BJ (cell line): ENCODE results near the gene PRKG1. TPM values are rescaled to one million over a fixed set of nuclear protein-coding genes. Genes with fewer than 3 reads are reported as not detected.

Source experiments
- CTCF ChIA-PET: fragments of 350-600 bp; formaldehyde crosslinking; extraction: SDS; loops from one replicate; lab custom pipeline; 2021; ENCODE audit warnings: antibody characterized with exemption, inconsistent platforms; lab: Yijun Ruan, JAX
- POLR2A ChIA-PET: fragments of 300-600 bp; sonication (Branson Sonifier 250); formaldehyde crosslinking; extraction: SDS; loops from one replicate; lab custom pipeline; 2021; ENCODE audit warnings: antibody characterized with exemption; lab: Charles Lee
- DNase-seq: peaks from one replicate; pipeline ENCODE4 v3.0.0-alpha.2; 2011; ENCODE audit warnings: low read depth
- H3K27me3 ChIP-seq: 2 replicates; pipeline ENCODE4 v1.6.0; 2011; ENCODE audit warnings: low read length; ENCODE audit not compliant: control insufficient read depth, insufficient read depth
- H3K36me3 ChIP-seq: 2 replicates; pipeline ENCODE4 v1.5.1; 2011; ENCODE audit warnings: low read length; ENCODE audit not compliant: control insufficient read depth, insufficient read depth
- H3K4me3 ChIP-seq: 2 replicates; pipeline ENCODE4 v1.5.1; 2011; ENCODE audit warnings: low read depth, mild to moderate bottlenecking, control low read depth, low read length
- polyA plus RNA-seq: library from polyadenylated mRNA; depleted of rRNA; stranded (reverse); fragments of >200 nt; gene quantifications from 2 replicates; pipeline ENCODE4 v1.2.3, GENCODE V29; 2011
- TF ChIP-seq, protein P1 (sequence below): IDR thresholded peaks from 2 replicates; pipeline ENCODE4 v1.5.1; 2011; ENCODE audit warnings: low read depth, mild to moderate bottlenecking, control low read depth, inconsistent platforms, low read length, moderate library complexity; ENCODE audit not compliant: insufficient read depth

The PRKG1 gene
- polyA plus RNA-seq, 1 experiment = 9.7 TPM

DNA sequence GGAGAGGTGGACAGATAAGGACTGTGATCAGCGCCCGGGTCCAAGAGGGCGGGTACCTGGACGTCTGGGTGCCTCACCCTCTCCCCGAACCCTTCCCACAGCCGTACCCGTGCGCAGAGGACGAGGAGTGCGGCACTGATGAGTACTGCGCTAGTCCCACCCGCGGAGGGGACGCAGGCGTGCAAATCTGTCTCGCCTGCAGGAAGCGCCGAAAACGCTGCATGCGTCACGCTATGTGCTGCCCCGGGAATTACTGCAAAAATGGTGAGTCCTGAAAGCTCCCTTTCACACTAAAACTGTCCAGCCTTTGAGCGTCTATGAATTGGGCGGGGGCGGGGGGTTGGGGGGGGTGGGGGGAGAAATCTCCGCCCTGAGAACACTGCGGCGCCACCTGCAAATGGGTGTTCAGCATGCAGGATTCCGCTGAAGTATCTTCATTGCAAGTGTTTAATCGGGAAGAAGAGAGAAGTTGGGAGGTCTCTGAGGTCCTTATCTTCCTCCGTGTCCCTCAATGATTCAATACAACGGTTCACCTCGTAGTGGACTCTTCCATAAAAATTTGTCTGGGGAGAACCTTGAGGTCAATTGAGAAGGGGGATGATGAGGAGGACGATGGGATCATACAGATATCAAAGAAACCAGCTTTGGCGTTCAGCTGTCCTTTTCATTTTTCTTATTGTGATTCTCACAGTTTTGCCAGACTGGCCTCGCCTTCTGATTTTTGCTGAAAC is 1240.7 kb downstream of the PRKG1 start:
- TF ChIP-seq, protein P1, sequence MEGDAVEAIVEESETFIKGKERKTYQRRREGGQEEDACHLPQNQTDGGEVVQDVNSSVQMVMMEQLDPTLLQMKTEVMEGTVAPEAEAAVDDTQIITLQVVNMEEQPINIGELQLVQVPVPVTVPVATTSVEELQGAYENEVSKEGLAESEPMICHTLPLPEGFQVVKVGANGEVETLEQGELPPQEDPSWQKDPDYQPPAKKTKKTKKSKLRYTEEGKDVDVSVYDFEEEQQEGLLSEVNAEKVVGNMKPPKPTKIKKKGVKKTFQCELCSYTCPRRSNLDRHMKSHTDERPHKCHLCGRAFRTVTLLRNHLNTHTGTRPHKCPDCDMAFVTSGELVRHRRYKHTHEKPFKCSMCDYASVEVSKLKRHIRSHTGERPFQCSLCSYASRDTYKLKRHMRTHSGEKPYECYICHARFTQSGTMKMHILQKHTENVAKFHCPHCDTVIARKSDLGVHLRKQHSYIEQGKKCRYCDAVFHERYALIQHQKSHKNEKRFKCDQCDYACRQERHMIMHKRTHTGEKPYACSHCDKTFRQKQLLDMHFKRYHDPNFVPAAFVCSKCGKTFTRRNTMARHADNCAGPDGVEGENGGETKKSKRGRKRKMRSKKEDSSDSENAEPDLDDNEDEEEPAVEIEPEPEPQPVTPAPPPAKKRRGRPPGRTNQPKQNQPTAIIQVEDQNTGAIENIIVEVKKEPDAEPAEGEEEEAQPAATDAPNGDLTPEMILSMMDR = no peak
- peaks cover 6% of the 10 kb centered on the region for H3K36me3 ChIP-seq
- ChIA-PET POLR2A (interaction anchor here (0.6 to 2.6 kb wide), 4 partner anchors 151 to 311 kb away, joined by 4 to 20 read pairs (median 12); no protein-coding TSS in a partner anchor), CTCF (interaction anchor here (1.2 to 4.5 kb wide), 5 partner anchors 13 to 202 kb away, joined by 4 to 76 read pairs (median 9); no protein-coding TSS in a partner anchor)
- H3K27me3 ChIP-seq = no peaks in the 10 kb centered on the region
- no peak for DNase-seq
- peak overlapping the region; percentile 97 for H3K4me3 ChIP-seq

DNA sequence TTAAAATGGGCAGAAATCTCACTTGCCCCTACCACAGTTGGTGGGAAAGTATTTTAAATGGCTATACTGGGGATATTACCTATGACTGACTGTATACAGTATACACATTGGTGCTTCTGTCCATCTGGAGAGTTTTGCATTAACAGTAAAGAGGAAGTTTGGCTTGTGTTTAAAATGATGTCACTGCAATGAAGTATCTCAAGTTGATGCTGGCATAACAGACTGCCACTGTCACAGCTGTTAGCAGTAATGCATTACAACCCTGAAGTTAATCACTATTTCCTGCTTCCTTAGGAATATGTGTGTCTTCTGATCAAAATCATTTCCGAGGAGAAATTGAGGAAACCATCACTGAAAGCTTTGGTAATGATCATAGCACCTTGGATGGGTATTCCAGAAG is 1241.7 kb downstream of the PRKG1 start:
- CTCF ChIA-PET = interaction anchor here (0.6 to 4.5 kb wide), 3 partner anchors 172 to 198 kb away, joined by 3 to 76 read pairs (median 10); no protein-coding TSS in a partner anchor
- peak overlapping the region; percentile 97 for H3K4me3 ChIP-seq
- POLR2A ChIA-PET = interaction anchor here (2.6 kb wide), 1 partner anchor 172 kb away, joined by 20 read pairs; no protein-coding TSS in a partner anchor
- peaks cover 6% of the 10 kb centered on the region for H3K36me3 ChIP-seq
- TF ChIP-seq, protein P1 = no peak
- no peaks in the 10 kb centered on the region for H3K27me3 ChIP-seq
- DNase-seq = no peak

DNA sequence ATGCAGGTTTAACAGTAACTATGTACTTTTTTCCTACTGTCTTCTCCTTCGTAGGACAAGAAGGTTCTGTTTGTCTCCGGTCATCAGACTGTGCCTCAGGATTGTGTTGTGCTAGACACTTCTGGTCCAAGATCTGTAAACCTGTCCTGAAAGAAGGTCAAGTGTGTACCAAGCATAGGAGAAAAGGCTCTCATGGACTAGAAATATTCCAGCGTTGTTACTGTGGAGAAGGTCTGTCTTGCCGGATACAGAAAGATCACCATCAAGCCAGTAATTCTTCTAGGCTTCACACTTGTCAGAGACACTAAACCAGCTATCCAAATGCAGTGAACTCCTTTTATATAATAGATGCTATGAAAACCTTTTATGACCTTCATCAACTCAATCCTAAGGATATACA is 1242.2 kb downstream of the PRKG1 start:
- TF ChIP-seq, protein P1 = no peak
- Histone ChIP-seq H3K4me3 (peak overlapping the region; percentile 97), H3K27me3 (no peaks in the 10 kb centered on the region), H3K36me3 (peaks cover 6% of the 10 kb centered on the region)
- CTCF ChIA-PET = interaction anchor here (0.8 to 4.5 kb wide), 4 partner anchors 8 to 250 kb away, joined by 3 to 76 read pairs (median 3); no protein-coding TSS in a partner anchor
- POLR2A ChIA-PET = interaction anchor here (0.8 to 1.0 kb wide), 2 partner anchors 127 to 171 kb away, joined by 3 to 7 read pairs; no protein-coding TSS in a partner anchor
- no peak for DNase-seq

DNA sequence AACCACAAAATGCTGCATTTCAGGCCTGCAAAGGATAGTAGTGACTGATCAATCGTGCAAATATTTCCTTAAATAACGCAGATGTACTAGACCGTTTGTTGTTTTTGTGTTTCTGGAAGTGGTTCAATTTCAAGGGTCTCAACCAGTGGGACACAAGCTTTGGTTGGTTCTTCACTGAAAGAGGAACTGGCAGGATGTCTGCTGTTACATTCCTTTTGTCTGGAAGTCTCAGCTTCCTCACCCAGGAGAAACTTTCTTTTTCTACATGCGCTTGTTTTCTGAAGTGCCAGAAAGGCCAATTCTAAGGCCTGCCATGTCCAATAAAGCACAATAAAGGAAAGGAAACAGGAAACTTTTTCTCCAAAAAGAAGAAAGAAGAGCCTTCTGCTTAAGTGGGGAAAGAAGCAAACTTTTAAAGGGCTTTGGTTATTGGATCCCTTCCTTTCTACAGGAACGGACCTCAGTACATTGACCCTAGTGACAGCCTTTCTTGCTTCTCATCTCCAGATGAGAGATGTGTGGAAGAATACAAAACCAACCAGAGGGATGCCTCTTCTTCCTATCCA is 1243.9 kb downstream of the PRKG1 start:
- CTCF ChIA-PET = interaction anchor here (2.2 kb wide), 1 partner anchor 170 kb away, joined by 10 read pairs; no protein-coding TSS in a partner anchor
- Histone ChIP-seq H3K4me3 (peak overlapping the region; percentile 97), H3K27me3 (no peaks in the 10 kb centered on the region), H3K36me3 (peaks cover 6% of the 10 kb centered on the region)
- peak; percentile 29 for DNase-seq
- TF ChIP-seq, protein P1 = no peak
- POLR2A ChIA-PET = interaction anchor here (1.0 to 1.3 kb wide), 3 partner anchors 125 to 169 kb away, joined by 4 to 6 read pairs (median 5); no protein-coding TSS in a partner anchor
